ENCODE results near the gene ZNF385D. TPM values are rescaled to one million over a fixed set of nuclear protein-coding genes. Genes with fewer than 3 reads are reported as not detected.

The ZNF385D gene
- polyA plus RNA-seq, 3 donors from 2014 or later: 0.42 TPM; not detected in 2

DNA sequence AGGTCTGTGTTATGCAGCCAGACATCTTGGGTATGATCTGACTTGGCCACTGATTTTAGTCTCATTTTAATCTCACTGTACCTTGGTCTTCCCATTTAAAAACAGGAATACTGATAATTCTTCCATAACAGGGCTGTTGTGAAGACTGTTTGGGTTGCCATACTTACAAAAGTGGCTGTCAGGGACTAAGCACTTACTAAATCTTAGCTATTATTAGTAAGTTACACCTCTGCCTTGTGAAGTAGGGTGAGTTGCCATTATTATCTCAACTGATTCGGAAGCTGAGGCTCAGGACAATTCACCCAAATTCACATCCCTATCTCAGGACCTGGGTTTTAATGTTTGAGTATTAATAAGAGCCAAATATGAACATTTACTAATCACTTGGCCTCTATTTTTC is 12.7 kb downstream of the ZNF385D start:
- no peak overlapping the region for H3K4me3 Mint-ChIP-seq
- peaks cover 11 to 46% (median 27%) of the 10 kb centered on the region in 6 donors for H3K9me3 Mint-ChIP-seq
- no peaks in the 10 kb centered on the region for H3K27me3 Mint-ChIP-seq (ENCODE audit: low read depth in 3 of 3)
- H3K36me3 Mint-ChIP-seq: peaks cover 0 to 4% (median 0%) of the 10 kb centered on the region in 3 donors
- DNase-seq: no peak
- no peak overlapping the region for H3K27ac Mint-ChIP-seq
- H3K4me1 Mint-ChIP-seq: no peaks in the 10 kb centered on the region

DNA sequence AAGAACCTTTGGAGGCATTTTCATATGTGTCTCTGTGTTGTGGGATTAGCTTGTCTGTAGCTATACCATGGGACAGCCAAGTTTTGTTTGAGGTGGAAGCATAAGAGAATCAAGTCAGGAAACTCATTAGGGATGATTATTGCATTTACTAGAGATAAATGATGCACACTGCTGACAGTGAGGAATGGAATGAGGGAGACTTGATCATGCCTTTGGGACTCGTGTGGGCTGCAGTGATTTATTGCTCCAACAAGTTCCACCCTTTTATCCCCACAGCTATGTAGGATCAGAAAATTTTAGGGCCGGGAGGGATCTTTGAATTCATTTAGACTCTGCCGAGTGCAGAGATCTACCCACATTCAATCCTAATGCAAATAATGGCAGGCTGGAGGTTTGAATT is 16.3 kb downstream of the ZNF385D start:
- no peaks in the 10 kb centered on the region for H3K27me3 Mint-ChIP-seq (ENCODE audit: low read depth in 3 of 3)
- H3K27ac Mint-ChIP-seq: no peak overlapping the region
- DNase-seq: no peak
- no peak overlapping the region for H3K4me3 Mint-ChIP-seq
- peaks cover 0 to 4% (median 0%) of the 10 kb centered on the region in 3 donors for H3K36me3 Mint-ChIP-seq
- H3K4me1 Mint-ChIP-seq: no peaks in the 10 kb centered on the region
- H3K9me3 Mint-ChIP-seq: peaks cover 8 to 42% (median 29%) of the 10 kb centered on the region in 6 donors

GRCh38 chr3:21729888-21730459 is 21.0 kb downstream of the ZNF385D start:
- Mint-ChIP-seq H3K27ac (no peak overlapping the region), H3K36me3 (no peaks in the 10 kb centered on the region), H3K4me1 (no peaks in the 10 kb centered on the region), H3K27me3 (ENCODE audit: low read depth in 3 of 3) (peaks cover 0 to 1% (median 0%) of the 10 kb centered on the region in 3 donors), H3K4me3 (no peak overlapping the region), H3K9me3 (peaks cover 6 to 52% (median 27%) of the 10 kb centered on the region in 6 donors)
- no peak for DNase-seq

GRCh38 chr3:21729331-21729730 is 21.7 kb downstream of the ZNF385D start:
- Mint-ChIP-seq H3K4me3 (no peak overlapping the region), H3K36me3 (no peaks in the 10 kb centered on the region), H3K9me3 (peaks cover 8 to 52% (median 30%) of the 10 kb centered on the region in 6 donors), H3K27me3 (ENCODE audit: low read depth in 3 of 3) (peaks cover 0 to 1% (median 0%) of the 10 kb centered on the region in 3 donors), H3K27ac (no peak overlapping the region), H3K4me1 (no peaks in the 10 kb centered on the region)
- no peak for DNase-seq

DNA sequence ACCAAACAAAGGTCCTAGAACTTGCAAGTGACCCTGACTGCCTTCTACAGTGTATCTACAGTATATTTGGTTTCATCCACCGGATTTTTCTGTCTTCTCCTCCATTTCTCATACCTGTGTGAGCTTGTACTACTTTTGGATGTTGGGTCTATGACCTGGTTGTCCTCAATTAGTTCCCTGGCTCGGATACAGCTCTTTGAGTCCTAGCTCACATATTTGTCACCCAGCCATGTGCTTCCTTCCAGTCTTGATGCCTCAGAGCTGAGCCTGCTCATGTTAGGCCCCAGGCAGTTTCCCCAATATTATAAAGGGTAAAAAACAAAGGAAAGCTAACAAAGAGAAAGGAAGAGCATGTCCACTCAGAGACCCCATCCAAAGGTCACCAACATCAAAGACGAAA is 28.2 kb downstream of the ZNF385D start:
- Mint-ChIP-seq H3K36me3 (peaks cover 0 to 4% (median 0%) of the 10 kb centered on the region in 3 donors), H3K4me3 (no peak overlapping the region), H3K9me3 (peaks cover 15 to 70% (median 41%) of the 10 kb centered on the region in 6 donors), H3K27ac (no peak overlapping the region), H3K4me1 (no peaks in the 10 kb centered on the region), H3K27me3 (ENCODE audit: low read depth in 3 of 3) (peaks cover 0 to 1% (median 0%) of the 10 kb centered on the region in 3 donors)
- no peak for DNase-seq

- no peak overlapping the region for H3K27ac Mint-ChIP-seq
- peaks cover 0 to 4% (median 0%) of the 10 kb centered on the region in 3 donors for H3K36me3 Mint-ChIP-seq
- peaks cover 0 to 1% (median 0%) of the 10 kb centered on the region in 3 donors for H3K27me3 Mint-ChIP-seq (ENCODE audit: low read depth in 3 of 3)
- H3K4me3 Mint-ChIP-seq: no peak overlapping the region
- H3K9me3 Mint-ChIP-seq: peaks cover 15 to 70% (median 41%) of the 10 kb centered on the region in 6 donors
- no peaks in the 10 kb centered on the region for H3K4me1 Mint-ChIP-seq
- no peak for DNase-seq
These were observed 28.7 kb downstream of the ZNF385D start for GRCh38 chr3:21722301-21722700.

DNA sequence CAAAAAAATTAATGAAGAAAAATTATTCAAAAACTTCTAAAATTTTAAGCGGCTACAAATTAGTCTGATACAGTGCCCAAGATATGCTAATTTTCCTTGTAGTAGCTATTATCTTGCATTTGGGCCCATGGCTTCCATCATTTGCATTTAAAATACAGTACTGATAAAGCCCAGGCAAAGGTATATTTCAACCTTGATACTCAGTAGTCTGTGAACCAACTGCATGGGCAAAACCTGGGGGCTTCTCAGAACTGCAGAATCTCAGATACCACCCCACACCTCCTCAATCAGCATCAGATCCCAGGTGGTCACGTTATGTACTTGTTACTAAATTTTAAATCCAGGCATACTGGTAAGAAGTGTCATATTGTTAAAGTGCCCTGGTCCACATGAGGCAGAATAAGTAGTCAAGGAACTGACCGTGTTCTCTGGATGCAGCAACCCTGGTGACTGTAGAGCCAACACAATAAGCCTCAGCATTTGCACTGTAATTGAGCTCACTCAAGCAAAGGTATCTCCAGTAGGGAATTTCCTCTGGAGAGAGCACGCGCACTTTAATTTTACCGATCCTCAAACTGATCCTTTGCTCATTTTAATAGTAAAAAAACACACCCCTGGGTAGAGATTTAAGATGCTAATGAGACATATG is 31.9 kb downstream of the ZNF385D start:
- Mint-ChIP-seq H3K27ac (no peak overlapping the region), H3K9me3 (peaks cover 14 to 43% (median 32%) of the 10 kb centered on the region in 6 donors), H3K27me3 (ENCODE audit: low read depth in 3 of 3) (peaks cover 0 to 2% (median 0%) of the 10 kb centered on the region in 3 donors), H3K4me1 (no peaks in the 10 kb centered on the region), H3K4me3 (no peak overlapping the region), H3K36me3 (peaks cover 0 to 4% (median 0%) of the 10 kb centered on the region in 3 donors)
- no peak for DNase-seq

- H3K36me3 Mint-ChIP-seq: peaks cover 0 to 4% (median 0%) of the 10 kb centered on the region in 3 donors
- no peak overlapping the region for H3K4me3 Mint-ChIP-seq
These were observed 32.7 kb downstream of the ZNF385D start for GRCh38 chr3:21718161-21718765.

GRCh38 chr3:21715662-21716061 is 35.3 kb downstream of the ZNF385D start:
- peaks cover 0 to 2% (median 0%) of the 10 kb centered on the region in 3 donors for H3K27me3 Mint-ChIP-seq (ENCODE audit: low read depth in 3 of 3)
- H3K9me3 Mint-ChIP-seq: peaks cover 11 to 22% (median 18%) of the 10 kb centered on the region in 6 donors
- H3K27ac Mint-ChIP-seq: no peak overlapping the region
- no peaks in the 10 kb centered on the region for H3K4me1 Mint-ChIP-seq
- no peak overlapping the region for H3K4me3 Mint-ChIP-seq
- no peaks in the 10 kb centered on the region for H3K36me3 Mint-ChIP-seq
- no peak for DNase-seq

More at GRCh38 chr3:21718161-21718765, 32.7 kb downstream of the ZNF385D start:
- H3K9me3 Mint-ChIP-seq: peaks cover 14 to 35% (median 27%) of the 10 kb centered on the region in 6 donors
- peaks cover 0 to 2% (median 0%) of the 10 kb centered on the region in 3 donors for H3K27me3 Mint-ChIP-seq (ENCODE audit: low read depth in 3 of 3)
- no peaks in the 10 kb centered on the region for H3K4me1 Mint-ChIP-seq
- DNase-seq: no peak
- no peak overlapping the region for H3K27ac Mint-ChIP-seq

GRCh38 chr3:21705769-21706168 is 45.2 kb downstream of the ZNF385D start:
- peaks cover 0 to 2% (median 0%) of the 10 kb centered on the region in 3 donors for H3K27me3 Mint-ChIP-seq (ENCODE audit: low read depth in 3 of 3)
- no peak for DNase-seq
- H3K4me1 Mint-ChIP-seq: no peaks in the 10 kb centered on the region
- H3K27ac Mint-ChIP-seq: no peak overlapping the region
- no peaks in the 10 kb centered on the region for H3K36me3 Mint-ChIP-seq
- H3K4me3 Mint-ChIP-seq: no peak overlapping the region
- H3K9me3 Mint-ChIP-seq: peaks cover 5 to 47% (median 24%) of the 10 kb centered on the region in 6 donors

DNA sequence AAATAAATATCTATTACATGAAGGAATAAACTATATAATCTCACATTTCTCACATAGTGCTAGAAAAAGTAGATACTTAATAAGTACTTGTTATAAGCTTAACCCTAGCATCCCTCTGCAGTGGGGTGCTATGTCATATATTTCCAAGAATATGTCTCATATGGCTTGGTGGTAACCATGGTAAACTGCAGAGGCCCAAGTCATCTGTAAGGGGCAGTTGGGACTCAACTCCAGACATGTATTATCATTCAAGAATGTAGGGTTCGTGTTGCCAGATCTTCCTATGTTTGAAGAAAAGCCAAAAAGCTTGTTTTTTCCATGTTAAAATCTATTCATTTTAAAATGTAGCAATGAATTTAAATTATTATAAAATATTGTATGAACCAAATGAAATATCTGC is 46.2 kb downstream of the ZNF385D start:
- H3K4me3 Mint-ChIP-seq: no peak overlapping the region
- H3K27ac Mint-ChIP-seq: no peak overlapping the region

GRCh38 chr3:21703291-21703690 is 47.7 kb downstream of the ZNF385D start:
- no peak overlapping the region for H3K27ac Mint-ChIP-seq
- peaks cover 2 to 28% (median 24%) of the 10 kb centered on the region in 6 donors for H3K9me3 Mint-ChIP-seq
- no peaks in the 10 kb centered on the region for H3K4me1 Mint-ChIP-seq
- peaks cover 0 to 2% (median 0%) of the 10 kb centered on the region in 3 donors for H3K27me3 Mint-ChIP-seq (ENCODE audit: low read depth in 3 of 3)
- DNase-seq: no peak
- no peak overlapping the region for H3K4me3 Mint-ChIP-seq
- H3K36me3 Mint-ChIP-seq: no peaks in the 10 kb centered on the region

More for the DNA sequence above, 46.2 kb downstream of the ZNF385D start:
- peaks cover 5 to 40% (median 24%) of the 10 kb centered on the region in 6 donors for H3K9me3 Mint-ChIP-seq
- no peaks in the 10 kb centered on the region for H3K4me1 Mint-ChIP-seq
- no peaks in the 10 kb centered on the region for H3K36me3 Mint-ChIP-seq
- DNase-seq: no peak
- peaks cover 0 to 2% (median 0%) of the 10 kb centered on the region in 3 donors for H3K27me3 Mint-ChIP-seq (ENCODE audit: low read depth in 3 of 3)

GRCh38 chr3:21697707-21698106 is 53.3 kb downstream of the ZNF385D start:
- DNase-seq: no peak
- no peak overlapping the region for H3K27ac Mint-ChIP-seq
- no peaks in the 10 kb centered on the region for H3K36me3 Mint-ChIP-seq
- no peak overlapping the region for H3K4me3 Mint-ChIP-seq
- H3K4me1 Mint-ChIP-seq: no peaks in the 10 kb centered on the region
- H3K27me3 Mint-ChIP-seq (ENCODE audit: low read depth in 3 of 3): peaks cover 0 to 3% (median 0%) of the 10 kb centered on the region in 3 donors
- peaks cover 5 to 35% (median 20%) of the 10 kb centered on the region in 6 donors for H3K9me3 Mint-ChIP-seq

DNA sequence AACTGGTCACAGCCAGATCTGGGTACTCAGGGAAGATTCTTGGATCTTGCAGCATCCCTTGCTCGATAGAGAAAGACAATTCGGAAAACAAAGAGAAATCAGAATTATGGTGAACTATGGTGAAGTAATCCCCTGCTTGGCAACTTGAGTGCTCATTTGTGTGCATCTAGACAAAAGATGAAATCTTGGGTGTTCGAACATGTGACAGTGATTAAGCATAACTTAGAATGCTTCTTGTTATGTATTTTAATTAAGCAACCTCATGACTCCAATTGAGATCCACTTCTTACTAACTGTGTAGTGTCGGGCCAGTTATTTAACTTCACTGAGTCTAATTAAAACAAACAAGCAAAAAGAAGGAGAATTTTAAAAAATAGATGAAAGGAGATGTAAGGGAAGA is 56.5 kb downstream of the ZNF385D start:
- Mint-ChIP-seq H3K27ac (no peak overlapping the region), H3K9me3 (peaks cover 6 to 43% (median 20%) of the 10 kb centered on the region in 6 donors), H3K4me1 (no peaks in the 10 kb centered on the region), H3K27me3 (ENCODE audit: low read depth in 3 of 3) (peaks cover 0 to 3% (median 0%) of the 10 kb centered on the region in 3 donors), H3K36me3 (peaks cover 0 to 8% (median 0%) of the 10 kb centered on the region in 3 donors), H3K4me3 (no peak overlapping the region)
- no peak for DNase-seq
